H1 (cell line): ENCODE results near the gene PIGV. TPM values are rescaled to one million over a fixed set of nuclear protein-coding genes. Genes with fewer than 3 reads are reported as not detected.

Source experiments
- CTCF ChIA-PET: fragments of 300-600 bp; sonication (Branson Sonifier 250); formaldehyde crosslinking; loops from one replicate; lab custom pipeline; 2021; ENCODE audit not compliant: partially characterized antibody; lab: Charles Lee
- POLR2A ChIA-PET: fragments of 300-600 bp; sonication (Branson Sonifier 250); formaldehyde crosslinking; loops from one replicate; lab custom pipeline; 2021; ENCODE audit warnings: inconsistent platforms; ENCODE audit not compliant: partially characterized antibody; lab: Charles Lee
- DNase-seq, 2 experiments: peaks; one replicate each; pipeline versions ENCODE4 v3.0.0 to v3.0.0-alpha.2; 2010 to 2022; ENCODE audit warnings: low spot score in 2 of 2, low read depth in 1 of 2, mixed read lengths in 1 of 2
- FAIRE-seq: peaks from 2 replicates; lab custom pipeline; 2011; peaks lifted over from hg19 to GRCh38; lab: Jason Lieb, UNC
- H2AFZ ChIP-seq: 2 replicates; pipeline ENCODE4 v1.8.1; 2012; ENCODE audit warnings: low read length, inconsistent platforms
- H2AK5ac ChIP-seq: 2 replicates; pipeline ENCODE4 v1.6.1; 2013; ENCODE audit warnings: low read depth, low read length
- H2BK120ac ChIP-seq: replicated peaks from 2 replicates; pipeline ENCODE3; 2013; ENCODE audit warnings: low read depth, low read length, inconsistent platforms
- H2BK12ac ChIP-seq: 2 replicates; pipeline ENCODE4 v1.6.1; 2013; ENCODE audit warnings: low read depth, low read length
- H2BK15ac ChIP-seq: 2 replicates; pipeline ENCODE4 v1.6.1; 2013; ENCODE audit warnings: low read length
- H2BK20ac ChIP-seq: 2 replicates; pipeline ENCODE4 v1.6.1; 2013; ENCODE audit warnings: low read length
- H2BK5ac ChIP-seq: 2 replicates; pipeline ENCODE4 v1.6.1; 2013; ENCODE audit warnings: low read depth, low read length
- H3K14ac ChIP-seq: 2 replicates; pipeline ENCODE4 v1.6.1; 2013; ENCODE audit warnings: inconsistent platforms; ENCODE audit not compliant: insufficient read length
- H3K18ac ChIP-seq: 2 replicates; pipeline ENCODE4 v1.6.1; 2013; ENCODE audit warnings: low read length; ENCODE audit errors: extremely low read depth
- H3K23ac ChIP-seq: 2 replicates; pipeline ENCODE4 v1.6.1; 2013; ENCODE audit warnings: inconsistent platforms; ENCODE audit not compliant: insufficient read length
- H3K23me2 ChIP-seq: 2 replicates; pipeline ENCODE4 v1.6.1; 2013; ENCODE audit warnings: low read depth, low read length
- H3K27ac ChIP-seq: 2 replicates; pipeline ENCODE4 v1.6.1; 2011; ENCODE audit warnings: low read depth, low read length, inconsistent platforms
- H3K27me3 ChIP-seq, 4 experiments: replicated peaks in 1 of 4; 1 replicate in 1 of 4; 2 replicates in 3 of 4; pipeline versions ENCODE4 v1.6.1 to v1.8.1; 2011 to 2013; ENCODE audit warnings: low read length in 3 of 4, mild to moderate bottlenecking in 3 of 4, inconsistent platforms in 2 of 4, mixed read lengths in 2 of 4, moderate library complexity in 1 of 4; ENCODE audit not compliant: control insufficient read depth in 3 of 4, insufficient read depth in 3 of 4; ENCODE audit errors: extremely low read depth in 1 of 4
- H3K36me3 ChIP-seq, 4 experiments: 2 replicates each; pipeline versions ENCODE4 v1.6.1 to v1.8.1; 2011 to 2013; ENCODE audit warnings: mild to moderate bottlenecking in 4 of 4, low read length in 3 of 4, moderate library complexity in 2 of 4, control low read depth in 1 of 4, inconsistent platforms in 1 of 4; ENCODE audit not compliant: insufficient read depth in 4 of 4, control insufficient read depth in 2 of 4
- H3K4ac ChIP-seq: replicated peaks from 2 replicates; pipeline ENCODE3; 2013; ENCODE audit warnings: low read length, low read depth, mixed read lengths, inconsistent platforms; ENCODE audit not compliant: insufficient read length
- H3K4me1 ChIP-seq, 4 experiments: replicated peaks in 1 of 4; 1 replicate in 1 of 4; 2 replicates in 3 of 4; pipeline versions ENCODE4 v1.6.1 to v1.8.1; 2011 to 2013; ENCODE audit warnings: low read length in 3 of 4, inconsistent platforms in 2 of 4, mixed read lengths in 1 of 4; ENCODE audit not compliant: insufficient read depth in 4 of 4, control insufficient read depth in 3 of 4
- H3K4me2 ChIP-seq, 2 experiments: 2 replicates each; pipeline versions ENCODE4 v1.6.1 to v1.8.1; 2011 to 2013; ENCODE audit warnings: low read depth in 2 of 2, low read length in 2 of 2, control low read depth in 1 of 2, inconsistent platforms in 1 of 2, mild to moderate bottlenecking in 1 of 2; ENCODE audit not compliant: insufficient read depth in 1 of 2
- H3K4me3 ChIP-seq, 4 experiments: fragments of 200-600, 300-600 bp in 1 of 4; sonication (generic), shearing (Covaris generic), sonication (Bioruptor Twin) in 1 of 4; 2 replicates each; pipeline versions ENCODE4 v1.5.1 to v1.8.1; 2011 to 2016; ENCODE audit warnings: low read length in 4 of 4, low read depth in 3 of 4, control low read depth in 2 of 4, inconsistent platforms in 2 of 4, mild to moderate bottlenecking in 2 of 4, mixed read lengths in 1 of 4, moderate library complexity in 1 of 4; ENCODE audit not compliant: insufficient read depth in 2 of 4; ENCODE audit errors: extremely low read depth in 1 of 4
- H3K56ac ChIP-seq: replicated peaks from 2 replicates; pipeline ENCODE3; 2013; ENCODE audit warnings: low read depth, mild to moderate bottlenecking, mixed read lengths, low read length, inconsistent platforms; ENCODE audit not compliant: insufficient read length
- H3K79me1 ChIP-seq: 2 replicates; pipeline ENCODE4 v1.6.1; 2013; ENCODE audit warnings: low read depth, low read length, control low read depth
- H3K79me2 ChIP-seq, 2 experiments: 2 replicates each; pipeline versions ENCODE4 v1.6.1 to v1.8.1; 2012 to 2013; ENCODE audit warnings: low read length in 2 of 2, mild to moderate bottlenecking in 2 of 2, inconsistent platforms in 1 of 2; ENCODE audit not compliant: insufficient read depth in 2 of 2, control insufficient read depth in 1 of 2
- H3K9ac ChIP-seq, 4 experiments: replicated peaks in 1 of 4; 1 replicate in 1 of 4; 2 replicates in 3 of 4; pipeline versions ENCODE4 v1.6.1 to v1.8.1; 2011 to 2013; ENCODE audit warnings: low read depth in 3 of 4, low read length in 3 of 4, control low read depth in 2 of 4, mild to moderate bottlenecking in 2 of 4, moderate library complexity in 2 of 4, inconsistent platforms in 1 of 4; ENCODE audit errors: extremely low read depth in 1 of 4
- H3K9me3 ChIP-seq, 2 experiments: 2 replicates each; pipeline versions ENCODE4 v1.6.1 to v1.8.1; 2012 to 2013; ENCODE audit warnings: mild to moderate bottlenecking in 2 of 2, moderate library complexity in 2 of 2, control low read depth in 1 of 2, inconsistent platforms in 1 of 2, low read depth in 1 of 2, low read length in 1 of 2, mixed read lengths in 1 of 2; ENCODE audit not compliant: insufficient read depth in 2 of 2
- H4K20me1 ChIP-seq, 2 experiments: replicated peaks in 1 of 2; 2 replicates each; pipeline versions ENCODE3 to v1.8.1; 2011 to 2013; ENCODE audit warnings: inconsistent platforms in 2 of 2, low read length in 2 of 2, mild to moderate bottlenecking in 1 of 2; ENCODE audit not compliant: insufficient read depth in 2 of 2, control insufficient read depth in 1 of 2
- H4K5ac ChIP-seq: 2 replicates; pipeline ENCODE4 v1.6.1; 2013; ENCODE audit warnings: low read length, low read depth, mixed read lengths, inconsistent platforms; ENCODE audit not compliant: insufficient read length
- H4K8ac ChIP-seq: 2 replicates; pipeline ENCODE4 v1.8.0; 2013; ENCODE audit warnings: mild to moderate bottlenecking, moderate library complexity, low read length, inconsistent platforms; ENCODE audit not compliant: insufficient read depth; ENCODE audit errors: extremely low read depth
- H4K91ac ChIP-seq: replicated peaks from 2 replicates; pipeline ENCODE3; 2013; ENCODE audit warnings: low read length, mixed read lengths, inconsistent platforms; ENCODE audit not compliant: insufficient read length
- EZH2 ChIP-seq: fragments of 200-600 bp; sonication (generic); IDR thresholded peaks from 2 replicates; pipeline ENCODE4 v1.7.1; 2012; ENCODE audit warnings: low read depth, mild to moderate bottlenecking, moderate library complexity, low read length, inconsistent platforms; ENCODE audit not compliant: severe bottlenecking
- JUND ChIP-seq: IDR thresholded peaks from 2 replicates; pipeline ENCODE4 v1.6.1; 2011; ENCODE audit warnings: mild to moderate bottlenecking, improper control_type of control experiment, low read length
- POLR2A ChIP-seq, 2 experiments: IDR thresholded peaks; 1 replicate in 1 of 2; 2 replicates in 1 of 2; pipeline ENCODE4 v1.6.1; 2011; ENCODE audit warnings: low read depth in 2 of 2, low read length in 2 of 2, mild to moderate bottlenecking in 2 of 2; ENCODE audit errors: control extremely low read depth in 1 of 2
- SIN3A ChIP-seq, 2 experiments: IDR thresholded peaks in 1 of 2; conservative IDR thresholded peaks in 1 of 2; 2 replicates each; pipeline ENCODE4 v1.6.1; 2011 to 2012; ENCODE audit warnings: low read length in 2 of 2, improper control_type of control experiment in 1 of 2, low read depth in 1 of 2, mild to moderate bottlenecking in 1 of 2
- SIRT6 ChIP-seq: IDR thresholded peaks from one replicate; pipeline ENCODE4 v1.7.1; 2012; ENCODE audit warnings: low read length, inconsistent platforms
- SP1 ChIP-seq: IDR thresholded peaks from 2 replicates; pipeline ENCODE4 v1.6.1; 2011; ENCODE audit warnings: low read depth, low read length
- WGBS, 2 experiments: shearing (Covaris generic) in 1 of 2; methylation state at CpG; one replicate each; pipeline versions ENCODE4 v1.1.6 to v1.1.7; 2013 to 2015; ENCODE audit warnings: low lambda C conversion rate in 2 of 2, mixed read lengths in 2 of 2, inconsistent platforms in 1 of 2, low coverage in 1 of 2, missing lambda C conversion rate in 1 of 2; ENCODE audit not compliant: insufficient replicate concordance in 2 of 2, insufficient coverage in 1 of 2, insufficient read length in 1 of 2; ENCODE audit errors: extremely low coverage in 1 of 2, missing lambda C conversion rate in 1 of 2; 5-methylcytosine and 5-hydroxymethylcytosine counted together
- polyA plus RNA-seq, 7 experiments: library from polyadenylated mRNA; depleted of rRNA in 3 of 7; stranded (reverse) in 5 of 7; unstranded in 2 of 7; fragments of >200 nt in 5 of 7; fragments of 200-250 nt in 2 of 7; gene quantifications; 1 replicate in 5 of 7; 2 replicates in 1 of 7; 4 replicates in 1 of 7; pipeline versions ENCODE4 v1.2.1 to v1.2.3, GENCODE V29; 2011 to 2013; ENCODE audit warnings: missing spikeins in 2 of 7, mixed read lengths in 2 of 7
- total RNA-seq: library from RNA; stranded (reverse); fragmentation: NEBNext Ultra II Directional; extraction: Animal tissue kit (Norgen Biotek cat#: 25700); gene quantifications from 2 replicates; pipeline ENCODE4 v1.2.1, GENCODE V29; 2021

Gene PIGV
- total and polyA plus RNA-seq, 2 of the 8 experiments (the other 6 are each of a cell fraction or from before 2014, with no cell fraction given), result 8.5 to 20.9 TPM

DNA sequence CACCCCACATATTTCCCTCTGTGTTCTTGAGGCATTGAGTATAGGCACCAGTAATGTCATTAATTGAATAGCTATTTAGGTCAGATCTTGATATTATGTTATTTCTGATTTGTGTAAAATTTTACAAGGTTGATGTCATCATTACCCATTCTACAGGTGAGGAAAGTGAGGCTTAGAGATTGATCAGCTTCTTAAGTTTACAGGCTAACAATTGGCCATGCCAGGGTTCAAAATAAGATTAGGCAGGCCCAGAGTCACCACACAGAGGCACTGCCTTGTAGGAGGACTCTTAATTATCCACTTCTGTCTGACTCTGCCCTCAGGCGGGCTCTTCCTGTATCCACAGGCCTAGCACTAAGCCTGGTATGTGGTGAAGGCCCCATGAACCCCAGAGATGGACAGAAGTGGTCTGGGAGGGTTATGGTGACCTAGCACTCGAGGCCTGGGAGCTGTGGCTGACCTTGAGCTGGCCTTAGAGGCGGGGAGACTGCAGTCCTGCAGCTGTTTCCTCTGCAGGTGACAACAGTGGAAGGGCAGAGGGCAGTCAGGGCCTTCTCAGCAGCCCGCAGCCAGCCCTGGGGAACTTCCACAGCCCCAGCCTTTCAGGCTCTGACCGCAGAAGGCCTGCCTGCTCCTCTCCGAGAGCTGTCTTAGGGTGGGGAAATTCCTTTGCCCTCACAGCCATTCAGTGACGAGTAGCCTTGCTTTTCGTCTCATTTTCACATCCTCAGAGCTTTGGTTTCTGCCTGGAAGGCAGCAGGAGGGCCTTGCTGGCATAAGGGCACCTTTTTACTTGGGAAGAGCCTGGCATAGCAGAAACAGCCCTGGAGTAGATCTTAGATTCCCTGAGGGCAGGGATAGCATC, 51.0 kb downstream of the PIGV start:
- H2BK20ac ChIP-seq, result no peak overlapping the region
- no peaks in the 10 kb centered on the region for H3K79me1 ChIP-seq
- H3K14ac ChIP-seq, result no peak overlapping the region
- H3K18ac ChIP-seq, result no peak overlapping the region
- no peak overlapping the region for H3K4ac ChIP-seq
- no peaks in the 10 kb centered on the region for H3K79me2 ChIP-seq
- H3K23me2 ChIP-seq, result no peaks in the 10 kb centered on the region
- no peak overlapping the region for H3K27ac ChIP-seq
- no peak overlapping the region for H2BK120ac ChIP-seq
- H3K36me3 ChIP-seq, result peaks cover 2 to 10% (median 7%) of the 10 kb centered on the region in 4 experiments; a peak in 6 of 8 replicates
- no peak overlapping the region for H2BK15ac ChIP-seq
- no peaks in the 10 kb centered on the region for H3K4me1 ChIP-seq
- ChIA-PET POLR2A (interaction anchor here (1.1 to 1.3 kb wide), 2 partner anchors 12 to 48 kb away, joined by 3 to 4 read pairs; partner anchors contain the start of gene ZDHHC18), CTCF (interaction anchor here (0.8 to 12.8 kb wide), 7 partner anchors 9 to 40 kb away, joined by 3 to 125 read pairs (median 5); partner anchors contain the start of gene SFN)
- 81% methylated on average over 7 of the region's 8 CpGs; no CpG with 5 or more reads in 1 of the 2 experiments for WGBS, 2 experiments
- H3K9me3 ChIP-seq, result no peaks in the 10 kb centered on the region
- H2AK5ac ChIP-seq, result no peak overlapping the region
- H3K27me3 ChIP-seq, result no peaks in the 10 kb centered on the region
- H4K91ac ChIP-seq, result no peak overlapping the region
- no peak for FAIRE-seq
- no peak overlapping the region for H4K5ac ChIP-seq
- no peak overlapping the region for H3K4me2 ChIP-seq
- no peak overlapping the region for H3K4me3 ChIP-seq
- H3K23ac ChIP-seq, result no peak overlapping the region
- H2BK12ac ChIP-seq, result no peak overlapping the region
- H4K8ac ChIP-seq, result no peak overlapping the region; the same call in 1 of the 2 replicates
- H3K9ac ChIP-seq, result no peak overlapping the region
- H3K56ac ChIP-seq, result no peak overlapping the region
- DNase-seq, result no peak
- no peak overlapping the region for H2BK5ac ChIP-seq
- H2AFZ ChIP-seq, result no peak overlapping the region
- peaks cover 0 to 5% of the 10 kb centered on the region in 2 experiments for H4K20me1 ChIP-seq
- no peak for TF ChIP-seq EZH2
- TF ChIP-seq SP1, result no peak
- no peak for TF ChIP-seq JUND
- no peak for TF ChIP-seq POLR2A (IDR thresholded peaks at IDR 0.05; ENCODE audit: control extremely low read depth in 1 of 2, low read depth in 2 of 2, low read length in 2 of 2)
- no peak for TF ChIP-seq SIN3A (conservative IDR thresholded peaks at IDR 0.05 in 1 of 2, IDR thresholded peaks at IDR 0.05 in 1 of 2; ENCODE audit: low read depth in 1 of 2, low read length in 2 of 2)
- TF ChIP-seq SIRT6, result no peak
